HG02571 (cell line): ENCODE results near the gene TMEM258.

Experiments used
- ATAC-seq: cut with Tn5 transposase; IDR thresholded peaks from one replicate; pipeline ENCODE4 v1.9.1; 2021; ENCODE audit warnings: mild to moderate bottlenecking, moderate library complexity; ENCODE audit not compliant: unreplicated experiment

The TMEM258 gene

DNA sequence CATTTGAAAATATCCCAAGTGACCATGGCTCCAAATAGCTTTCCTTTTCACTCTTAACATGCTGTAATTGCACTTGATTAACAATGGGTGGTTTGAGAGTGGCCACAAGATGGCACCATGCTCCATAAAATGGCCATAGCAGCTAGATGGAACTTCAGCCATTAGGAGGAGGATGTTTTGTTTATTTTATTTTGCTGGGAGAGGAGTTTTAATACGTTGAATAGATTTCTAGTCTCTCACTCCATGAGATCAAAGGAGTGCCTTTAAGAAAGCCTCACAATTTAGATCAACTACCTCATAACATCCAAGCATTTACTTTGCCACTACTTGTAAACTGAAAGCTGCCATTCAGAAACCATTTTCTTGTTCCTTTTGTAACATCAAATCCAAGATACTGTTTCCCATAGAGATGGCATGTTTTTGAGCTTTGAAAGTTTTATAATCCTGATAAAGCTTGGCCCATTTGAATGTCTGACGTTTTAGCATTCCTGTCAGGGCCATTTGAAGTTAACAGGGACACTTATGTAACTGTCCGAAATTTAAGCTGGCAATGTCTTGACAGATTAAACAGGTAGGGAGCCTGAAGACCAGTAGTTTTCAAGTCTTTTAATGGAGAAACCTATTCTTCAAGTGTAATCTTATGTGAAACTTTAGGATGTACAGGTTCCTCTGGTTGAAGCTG lies 5.0 kb upstream of the TMEM258 start:
- ATAC-seq: no peak

DNA sequence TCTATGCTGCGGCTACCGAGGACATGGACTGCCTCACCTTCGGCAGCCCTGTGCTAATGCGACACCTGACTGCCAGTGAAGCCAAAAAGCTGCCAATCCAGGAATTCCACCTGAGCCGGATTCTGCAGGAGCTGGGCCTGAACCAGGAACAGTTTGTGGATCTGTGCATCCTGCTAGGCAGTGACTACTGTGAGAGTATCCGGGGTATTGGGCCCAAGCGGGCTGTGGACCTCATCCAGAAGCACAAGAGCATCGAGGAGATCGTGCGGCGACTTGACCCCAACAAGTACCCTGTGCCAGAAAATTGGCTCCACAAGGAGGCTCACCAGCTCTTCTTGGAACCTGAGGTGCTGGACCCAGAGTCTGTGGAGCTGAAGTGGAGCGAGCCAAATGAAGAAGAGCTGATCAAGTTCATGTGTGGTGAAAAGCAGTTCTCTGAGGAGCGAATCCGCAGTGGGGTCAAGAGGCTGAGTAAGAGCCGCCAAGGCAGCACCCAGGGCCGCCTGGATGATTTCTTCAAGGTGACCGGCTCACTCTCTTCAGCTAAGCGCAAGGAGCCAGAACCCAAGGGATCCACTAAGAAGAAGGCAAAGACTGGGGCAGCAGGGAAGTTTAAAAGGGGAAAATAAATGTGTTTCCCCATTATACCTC lies 3.6 kb upstream of the TMEM258 start:
- no peak for ATAC-seq

DNA sequence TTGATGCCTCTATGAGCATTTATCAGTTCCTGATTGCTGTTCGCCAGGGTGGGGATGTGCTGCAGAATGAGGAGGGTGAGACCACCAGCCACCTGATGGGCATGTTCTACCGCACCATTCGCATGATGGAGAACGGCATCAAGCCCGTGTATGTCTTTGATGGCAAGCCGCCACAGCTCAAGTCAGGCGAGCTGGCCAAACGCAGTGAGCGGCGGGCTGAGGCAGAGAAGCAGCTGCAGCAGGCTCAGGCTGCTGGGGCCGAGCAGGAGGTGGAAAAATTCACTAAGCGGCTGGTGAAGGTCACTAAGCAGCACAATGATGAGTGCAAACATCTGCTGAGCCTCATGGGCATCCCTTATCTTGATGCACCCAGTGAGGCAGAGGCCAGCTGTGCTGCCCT lies 3.1 kb upstream of the TMEM258 start:
- ATAC-seq: no peak

DNA sequence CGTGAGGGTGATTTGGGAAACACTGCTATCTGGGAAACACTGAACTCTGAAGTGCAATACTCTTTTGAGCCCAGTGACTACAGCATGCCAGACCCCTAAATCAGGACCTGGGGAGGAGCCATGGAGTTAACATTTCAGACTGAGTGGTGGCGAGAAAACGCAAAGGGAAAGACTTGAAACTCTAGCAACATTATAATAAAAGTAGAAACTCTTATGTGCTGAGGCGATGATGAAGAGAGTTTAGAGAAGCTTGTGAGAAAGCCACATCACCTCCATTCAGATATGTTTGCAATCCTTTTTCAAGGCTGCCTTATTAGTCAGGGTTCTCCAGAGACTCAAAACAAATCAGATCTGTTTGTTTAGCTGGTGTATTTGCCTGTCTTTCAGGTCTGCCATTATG lies 2.2 kb upstream of the TMEM258 start:
- no peak for ATAC-seq

DNA sequence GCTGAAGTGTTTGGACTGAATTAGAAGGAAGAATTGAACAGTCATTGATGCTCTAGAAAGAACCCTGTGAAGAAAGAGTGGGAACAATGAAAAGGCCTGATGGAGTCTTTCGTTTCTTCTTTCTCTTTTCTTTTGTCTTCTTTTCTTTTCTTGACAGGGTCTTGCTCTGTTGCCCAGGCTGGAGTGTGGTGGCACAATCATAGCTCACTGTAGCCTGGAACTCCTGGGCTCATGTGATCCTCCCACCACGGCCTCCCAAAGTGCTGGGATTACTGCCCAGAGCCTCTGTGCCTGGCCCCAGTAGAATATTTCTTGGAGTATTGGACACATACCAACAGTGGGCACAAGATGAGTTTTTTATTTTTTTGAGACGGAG lies 1.4 kb upstream of the TMEM258 start:
- ATAC-seq: no peak

DNA sequence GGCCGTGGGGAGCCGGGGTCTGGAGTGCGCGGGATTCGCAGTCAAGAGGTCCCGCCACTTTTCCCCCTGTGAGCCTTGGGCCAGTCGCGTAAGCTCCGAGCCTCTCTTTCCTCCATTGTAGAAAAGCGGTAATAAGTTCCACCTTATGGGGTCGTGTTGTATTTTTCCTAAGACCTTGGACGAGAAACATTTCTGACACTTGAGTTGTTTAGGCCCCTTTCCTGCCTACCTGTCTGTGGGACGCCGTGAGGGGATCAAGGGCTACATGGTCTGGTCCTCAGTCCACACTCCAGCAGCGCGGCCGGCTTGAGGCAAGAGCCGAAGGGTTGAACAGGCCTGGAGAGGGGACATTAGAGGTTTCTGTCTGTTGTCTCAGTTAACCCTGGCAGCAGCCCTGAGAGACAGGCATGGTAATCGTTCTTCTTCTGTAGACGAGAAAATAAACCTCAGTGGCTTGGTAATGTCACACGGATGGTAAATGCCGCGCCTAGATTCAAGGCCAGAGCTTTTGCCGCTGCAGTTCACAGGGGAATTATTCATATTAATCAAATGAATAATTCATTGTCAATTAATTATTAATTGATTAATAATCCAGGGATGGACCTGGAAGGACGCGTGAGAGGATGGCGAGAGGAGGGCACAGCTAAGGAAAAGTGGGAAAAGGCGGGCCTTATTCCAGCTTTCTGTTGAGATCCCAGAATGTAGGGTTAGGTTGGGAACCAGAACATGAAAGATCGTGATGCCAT lies 857 bp upstream of the TMEM258 start:
- peak; percentile 15 for ATAC-seq

DNA sequence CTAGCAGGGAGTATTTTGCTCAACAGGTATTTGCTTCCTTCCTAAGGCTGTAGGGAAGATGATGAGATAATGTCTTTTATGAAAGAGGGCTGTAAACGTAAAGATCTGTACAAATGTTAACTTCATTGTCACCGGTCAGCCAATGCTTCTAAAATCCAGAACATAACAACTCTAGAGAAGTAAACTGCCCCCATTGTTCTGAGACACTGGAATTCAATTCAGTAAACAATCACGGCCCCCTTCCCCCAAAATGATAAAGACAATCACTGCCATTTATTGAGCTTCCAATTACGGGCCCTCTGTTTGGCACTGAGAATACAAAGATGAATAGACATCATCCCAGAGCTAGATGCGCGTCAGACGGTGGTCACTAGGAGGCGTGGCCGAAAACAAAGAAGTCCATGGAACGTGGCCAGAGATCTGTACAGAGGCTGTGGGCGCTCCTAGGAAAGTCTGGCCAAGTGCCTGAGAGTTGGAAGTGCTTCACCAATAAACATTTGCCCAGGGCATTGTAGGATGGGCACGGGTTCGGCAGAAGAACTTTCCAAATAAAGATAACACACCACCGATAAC lies 576 bp downstream of the TMEM258 start:
- no peak for ATAC-seq

DNA sequence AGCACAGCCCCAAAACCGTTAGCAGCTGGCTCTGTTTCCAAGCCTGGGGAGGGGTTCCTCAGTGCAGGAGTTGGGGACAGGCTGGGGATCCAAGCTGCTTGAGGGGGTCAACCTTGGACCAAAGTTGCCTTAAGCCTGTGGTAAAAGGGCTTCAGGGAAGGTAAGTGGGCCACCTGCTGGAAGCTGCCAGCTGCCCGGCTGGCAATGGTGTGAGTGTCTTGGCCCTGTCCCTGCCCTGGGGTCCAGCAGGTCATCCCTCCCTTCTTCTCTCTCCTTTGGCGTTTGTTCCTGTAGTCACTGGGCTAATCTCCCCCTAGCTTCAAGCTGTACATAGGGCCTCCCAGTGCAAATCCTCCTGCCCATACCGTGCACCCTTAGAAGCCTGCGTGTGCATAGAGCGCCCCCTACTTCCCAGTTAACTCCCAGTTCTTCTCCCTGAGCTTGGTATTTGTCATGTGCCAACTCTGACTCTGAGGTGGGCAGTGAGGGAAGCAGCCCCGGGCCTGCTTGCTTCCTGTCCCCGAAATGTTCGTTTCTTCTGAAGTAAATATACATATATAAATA lies 4.4 kb downstream of the TMEM258 start:
- ATAC-seq: no peak

DNA sequence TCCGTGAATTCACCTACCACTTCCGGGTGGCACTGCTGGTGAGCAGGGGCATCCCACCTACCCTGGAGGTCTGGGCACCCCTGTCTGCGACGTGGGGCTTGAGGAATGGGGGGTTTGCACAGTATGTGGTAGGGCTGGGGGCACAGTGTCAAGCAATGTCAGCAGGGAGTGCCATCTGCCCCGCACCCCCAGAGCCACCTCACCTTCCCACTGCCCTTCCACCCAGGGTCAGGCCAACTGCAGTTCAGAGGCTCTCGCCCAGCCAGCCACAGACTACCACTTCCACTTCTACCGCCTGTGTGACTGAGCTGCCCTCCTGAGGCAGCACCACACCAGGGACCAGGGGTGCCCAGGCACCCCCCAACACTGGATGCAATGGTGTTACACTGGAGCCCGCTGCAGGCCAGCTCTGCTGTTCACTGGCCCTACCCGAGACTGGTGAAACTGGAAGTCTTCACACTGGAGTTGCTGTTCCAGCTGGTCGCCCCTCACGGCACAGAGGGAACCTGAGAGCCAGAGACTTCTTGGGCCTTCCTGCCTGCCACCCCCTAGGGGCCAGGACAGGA lies 6.5 kb downstream of the TMEM258 start:
- ATAC-seq: no peak

DNA sequence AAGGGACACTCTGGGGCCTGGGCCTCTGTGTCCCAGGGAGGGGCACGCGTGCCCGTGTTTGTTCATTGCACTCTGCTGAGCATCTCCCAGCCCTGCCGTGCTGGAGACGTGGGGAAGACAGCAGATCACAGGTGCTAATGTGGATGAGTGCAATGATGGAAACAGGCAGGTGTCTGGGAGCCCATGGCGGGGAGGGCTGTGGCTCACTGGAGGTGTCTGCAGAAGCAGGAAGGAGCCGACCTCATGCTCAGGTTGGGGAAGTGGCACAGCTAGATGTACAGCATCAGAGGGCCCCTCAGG lies 7.9 kb downstream of the TMEM258 start:
- no peak for ATAC-seq

DNA sequence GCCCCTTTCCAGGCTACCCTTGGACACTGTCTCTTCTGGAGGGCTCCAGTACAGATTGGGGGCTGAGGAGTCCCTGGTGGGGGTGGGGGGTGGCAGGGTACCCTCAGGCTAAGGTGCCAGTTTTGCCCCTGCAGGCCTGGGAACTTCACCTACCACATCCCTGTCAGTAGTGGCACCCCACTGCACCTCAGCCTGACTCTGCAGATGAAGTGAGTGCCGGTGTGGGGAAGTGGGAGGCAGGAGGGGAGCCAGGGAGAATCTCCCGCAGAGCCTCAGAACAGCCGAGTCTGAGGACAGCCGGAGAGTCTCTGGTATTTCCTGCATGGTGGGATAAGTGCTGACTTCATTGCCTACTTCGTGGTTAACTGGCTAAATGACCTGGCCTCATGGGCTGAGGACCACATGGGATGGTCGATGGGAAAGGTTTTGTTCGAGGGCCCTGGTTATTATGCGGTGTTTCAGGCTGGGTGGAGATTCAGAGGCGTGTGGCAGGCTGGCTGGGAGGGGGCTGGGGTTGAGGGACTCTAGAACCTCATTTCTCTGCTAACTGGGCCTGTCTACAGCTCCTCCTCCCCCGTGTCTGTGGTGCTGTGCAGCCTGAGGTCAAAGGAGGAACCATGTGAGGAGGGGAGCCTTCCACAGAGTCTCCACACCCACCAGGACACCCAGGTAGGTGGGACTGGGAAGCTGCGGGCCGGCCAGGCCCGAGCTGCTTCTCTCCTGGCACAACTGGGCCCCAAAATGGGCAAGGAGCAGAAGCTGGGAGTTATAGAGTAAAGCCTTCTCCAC lies 8.5 kb downstream of the TMEM258 start:
- ATAC-seq: no peak

DNA sequence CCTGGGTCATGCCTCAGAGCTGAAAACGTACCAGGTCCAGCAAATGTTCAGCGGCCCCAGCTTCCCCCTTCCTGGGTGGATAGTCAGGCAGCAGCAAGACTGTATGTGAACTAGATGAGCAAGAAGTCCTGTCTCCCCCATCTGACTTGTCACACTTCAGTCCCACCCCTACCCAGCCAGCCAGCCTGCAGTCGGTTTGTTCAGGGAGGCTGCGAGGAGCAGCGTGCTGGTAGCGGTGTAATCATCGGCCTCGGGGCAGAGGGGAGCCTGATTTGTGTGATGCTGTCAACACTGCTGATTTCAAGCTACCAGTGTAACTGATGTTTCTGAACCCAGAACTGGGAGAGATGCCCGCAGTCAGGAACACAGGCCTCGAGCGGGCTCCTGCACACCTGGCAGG lies 9.6 kb downstream of the TMEM258 start:
- no peak for ATAC-seq

DNA sequence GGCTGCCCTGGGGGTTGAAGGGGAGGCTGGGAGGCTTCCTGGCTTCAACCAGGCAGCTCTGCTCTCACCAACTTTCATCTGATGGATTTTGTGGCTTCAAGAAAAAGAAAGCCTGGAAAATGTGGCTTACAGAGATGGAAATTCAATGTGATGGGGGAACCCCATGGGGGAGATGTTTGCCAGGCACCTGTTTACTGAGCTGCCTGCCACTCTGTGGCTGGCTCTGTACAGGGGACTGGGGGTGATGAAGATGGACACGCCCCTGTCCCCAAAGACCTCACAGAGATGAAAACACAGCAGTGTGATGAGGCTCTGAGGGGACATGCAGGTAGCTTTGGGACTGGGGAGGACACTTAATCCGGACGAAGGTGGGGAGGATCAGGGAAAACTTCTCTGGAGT lies 10.1 kb downstream of the TMEM258 start:
- no peak for ATAC-seq

DNA sequence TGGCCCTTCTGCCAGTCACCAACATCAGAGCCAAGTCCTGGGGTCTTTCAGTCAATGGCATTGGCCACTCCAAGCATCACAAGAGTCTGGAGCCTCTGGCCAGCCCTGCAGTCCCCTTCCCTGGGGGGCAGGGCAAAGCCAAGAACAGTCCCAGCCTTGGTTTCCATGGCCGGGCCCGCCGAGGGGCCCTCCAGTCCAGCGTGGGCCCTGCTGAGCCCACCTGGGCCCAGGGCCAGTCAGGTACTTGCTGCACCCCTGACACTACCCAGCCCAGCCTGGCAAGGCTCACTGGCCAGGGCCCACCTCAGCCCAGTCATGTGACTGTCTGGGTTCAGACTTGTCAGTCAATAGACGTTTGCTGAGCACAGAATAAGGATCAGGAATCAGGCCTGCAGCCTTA lies 10.8 kb downstream of the TMEM258 start:
- no peak for ATAC-seq

DNA sequence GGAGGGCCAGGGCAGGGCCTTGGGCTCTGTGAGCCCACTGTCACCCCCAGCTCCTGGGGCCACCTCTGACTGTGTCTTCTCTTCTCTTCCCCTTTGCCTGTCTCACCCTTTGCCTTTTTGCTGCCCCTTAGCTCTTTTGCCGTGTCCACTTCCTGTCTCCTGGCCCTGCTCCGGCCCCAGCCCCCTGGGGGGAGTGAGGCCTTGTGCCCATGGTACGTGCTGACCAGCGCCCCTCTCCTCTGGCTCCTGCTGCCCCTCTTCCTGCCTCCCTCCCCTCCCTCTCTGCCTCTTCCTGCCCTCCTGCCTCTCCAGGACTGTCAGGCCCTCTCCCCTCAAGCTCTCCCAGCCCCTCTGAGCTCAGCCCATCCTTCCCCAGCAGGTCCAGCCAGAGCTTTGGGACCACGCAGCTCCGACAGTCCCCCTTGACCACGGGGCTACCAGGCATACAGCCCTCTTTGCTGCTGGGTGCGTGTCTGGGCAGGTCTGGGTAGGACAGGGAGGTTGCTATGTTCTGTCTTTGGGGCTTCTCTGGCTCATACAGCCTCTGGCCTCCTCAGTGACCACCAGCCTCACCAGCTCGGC lies 11.7 kb downstream of the TMEM258 start:
- ATAC-seq: no peak

DNA sequence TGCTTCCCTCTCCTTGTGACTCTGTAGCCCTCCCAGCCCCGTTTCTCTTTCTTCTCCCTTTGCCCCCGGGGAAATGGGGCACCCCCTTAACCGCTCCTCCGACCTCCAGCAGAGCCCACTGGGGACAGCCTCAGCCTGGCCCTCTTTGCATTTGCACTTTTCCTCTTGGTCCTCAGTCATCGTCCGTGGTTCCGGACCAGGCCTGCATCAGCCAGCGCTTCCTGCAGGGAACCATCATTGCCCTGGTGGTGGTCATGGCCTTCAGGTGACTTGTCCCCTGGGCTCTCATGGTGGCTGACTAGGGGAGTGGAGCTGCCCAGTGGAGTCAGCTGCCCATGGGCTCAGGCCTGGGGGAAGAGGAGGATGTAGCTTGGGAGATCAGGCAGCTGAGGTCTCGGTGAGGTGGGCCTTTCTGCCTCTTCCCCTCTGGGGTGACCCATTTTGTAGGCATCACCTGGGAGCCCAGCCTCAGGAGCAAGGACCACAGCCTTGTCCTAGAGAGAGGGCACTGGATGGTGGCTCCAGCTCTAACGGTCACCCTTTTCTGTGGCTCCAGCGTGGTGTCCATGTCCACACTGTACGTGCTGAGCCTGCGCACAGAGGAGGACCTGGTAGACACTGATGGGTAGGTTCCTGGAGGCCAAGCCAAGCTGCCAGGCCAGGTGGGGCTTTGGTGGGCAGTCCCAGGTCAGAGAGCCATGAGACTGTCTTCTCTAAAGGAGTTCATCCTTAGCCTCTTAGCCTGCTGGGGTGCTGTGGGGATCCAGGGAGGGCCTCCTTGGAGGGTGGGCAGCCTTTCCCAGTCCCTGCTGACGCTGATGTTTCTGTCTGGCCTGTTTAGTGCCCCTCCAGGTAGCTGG lies 12.5 kb downstream of the TMEM258 start:
- no peak for ATAC-seq

DNA sequence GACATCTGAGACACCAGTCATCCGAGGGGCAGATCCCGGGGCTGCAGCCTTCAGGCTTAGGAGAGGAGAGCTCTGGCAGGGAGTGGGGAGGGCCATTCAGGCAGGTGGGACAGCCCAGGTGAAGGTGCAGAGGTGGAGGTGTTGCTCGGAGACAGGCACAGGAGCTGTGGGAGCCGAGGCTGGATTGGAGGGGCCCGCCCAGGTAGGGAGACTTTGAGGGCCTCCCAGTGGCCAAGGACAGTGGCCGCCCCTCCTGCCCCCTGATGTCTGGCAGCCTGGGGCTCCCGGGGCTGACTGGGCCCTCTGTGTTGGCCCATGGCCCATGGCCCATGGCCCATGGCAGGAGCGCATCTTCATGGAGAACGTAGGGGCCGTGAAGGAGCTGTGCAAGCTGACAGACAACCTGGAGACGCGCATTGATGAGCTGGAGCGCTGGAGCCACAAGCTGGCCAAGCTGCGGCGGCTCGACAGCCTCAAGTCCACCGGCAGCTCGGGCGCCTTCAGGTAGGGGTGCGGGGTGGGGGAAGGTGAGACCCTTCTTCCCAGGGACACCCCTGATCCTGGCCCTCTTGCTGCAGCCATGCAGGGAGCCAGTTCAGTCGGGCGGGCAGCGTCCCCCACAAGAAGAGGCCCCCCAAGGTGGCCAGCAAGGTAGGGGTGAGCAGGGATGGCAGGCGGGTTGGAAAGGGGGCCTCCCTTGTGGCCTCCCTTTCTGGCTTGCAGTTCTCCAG lies 13.3 kb downstream of the TMEM258 start:
- no peak for ATAC-seq

DNA sequence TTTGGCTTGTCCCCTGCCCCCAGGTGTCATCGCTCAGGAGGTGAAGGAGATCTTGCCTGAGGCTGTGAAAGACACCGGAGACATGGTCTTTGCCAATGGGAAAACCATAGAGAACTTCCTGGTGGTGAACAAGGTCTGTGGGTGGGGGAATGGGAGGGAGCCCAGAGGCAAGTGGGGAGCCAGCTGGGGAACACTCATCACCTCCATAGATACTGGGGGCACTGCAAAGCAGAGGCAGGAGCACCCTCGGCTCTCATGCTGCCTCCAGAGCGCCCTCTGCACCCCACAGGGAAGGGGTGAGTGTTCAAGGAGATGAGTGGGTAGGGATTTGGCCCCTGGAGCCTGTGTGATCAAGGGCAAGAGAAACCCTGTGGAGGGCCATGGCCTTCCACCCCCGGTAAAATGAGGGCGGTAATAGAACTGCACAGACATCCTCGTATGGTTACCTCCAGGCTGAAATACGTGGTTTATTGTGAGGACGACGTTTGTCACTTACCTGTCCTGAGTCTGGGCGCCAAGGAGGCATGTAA lies 14.0 kb downstream of the TMEM258 start:
- ATAC-seq: no peak
